OCI-LY1 (cell line): ENCODE data around the gene YWHAQ.

Experiments used
- H2AFZ ChIP-seq: fragments of 200-600 bp; sonication (generic), shearing (Covaris generic); 2 replicates; pipeline ENCODE4 v1.6.0; 2014; ENCODE audit warnings: antibody characterized with exemption, mild to moderate bottlenecking, low read length
- H3F3A ChIP-seq: fragments of 200-600 bp; sonication (generic), shearing (Covaris generic); 2 replicates; pipeline ENCODE4 v1.6.0; 2014; ENCODE audit warnings: mild to moderate bottlenecking, antibody characterized with exemption, low read length, moderate library complexity; ENCODE audit not compliant: insufficient read depth
- H3K27ac ChIP-seq: fragments of 200-600 bp; sonication (generic); 2 replicates; pipeline ENCODE4 v1.5.1; 2014; ENCODE audit warnings: low read length, mixed run types, mild to moderate bottlenecking, low read depth; ENCODE audit not compliant: poor library complexity, severe bottlenecking
- H3K27me3 ChIP-seq: fragments of 200-600 bp; sonication (generic); 2 replicates; pipeline ENCODE4 v1.6.0; 2014; ENCODE audit warnings: antibody characterized with exemption, mild to moderate bottlenecking, low read length, moderate library complexity; ENCODE audit not compliant: insufficient read depth
- H3K36me3 ChIP-seq: fragments of 200-600 bp; sonication (generic); 2 replicates; pipeline ENCODE4 v1.6.1; 2014; ENCODE audit warnings: mild to moderate bottlenecking, antibody characterized with exemption, low read length, moderate library complexity, mixed read lengths; ENCODE audit not compliant: insufficient read depth
- H3K4me1 ChIP-seq: fragments of 200-600 bp; sonication (generic); 2 replicates; pipeline ENCODE4 v1.5.1; 2014; ENCODE audit warnings: mild to moderate bottlenecking, low read length, moderate library complexity; ENCODE audit not compliant: insufficient read depth, severe bottlenecking
- H3K4me2 ChIP-seq: fragments of 200-600 bp; sonication (generic), shearing (Covaris generic); 2 replicates; pipeline ENCODE4 v1.6.1; 2014; ENCODE audit warnings: low read length
- H3K4me3 ChIP-seq: fragments of 200-600 bp; sonication (generic); 2 replicates; pipeline ENCODE4 v1.5.1; 2014; ENCODE audit warnings: low read length, low read depth, mild to moderate bottlenecking, mixed read lengths; ENCODE audit not compliant: poor library complexity, severe bottlenecking
- H3K79me2 ChIP-seq: fragments of 200-600 bp; shearing (Covaris generic); 2 replicates; pipeline ENCODE4 v1.6.1; 2016; ENCODE audit warnings: mixed run types, low read length, mixed read lengths; ENCODE audit not compliant: insufficient read depth
- H3K9ac ChIP-seq: fragments of 200-600 bp; sonication (generic), shearing (Covaris generic); 2 replicates; pipeline ENCODE4 v1.6.1; 2014; ENCODE audit warnings: mild to moderate bottlenecking, low read length, mixed read lengths
- H3K9me2 ChIP-seq: fragments of 200-600 bp; sonication (generic), shearing (Covaris generic); 2 replicates; pipeline ENCODE4 v1.6.1; 2014; ENCODE audit warnings: low read depth, mild to moderate bottlenecking, low read length, mixed read lengths
- H3K9me3 ChIP-seq: fragments of 200-600 bp; shearing (Covaris generic); 2 replicates; pipeline ENCODE4 v1.6.1; 2014; ENCODE audit warnings: low read length, mixed read lengths
- H4K20me1 ChIP-seq: fragments of 200-600 bp; sonication (generic), shearing (Covaris generic); 2 replicates; pipeline ENCODE4 v1.6.0; 2016; ENCODE audit warnings: mild to moderate bottlenecking, low read length; ENCODE audit not compliant: insufficient read depth
- CTCF ChIP-seq: fragments of 200-600 bp; sonication (generic), shearing (Covaris generic); IDR thresholded peaks from 2 replicates; pipeline ENCODE4 v1.5.1; 2017; ENCODE audit warnings: mild to moderate bottlenecking, antibody characterized with exemption, low read length, moderate library complexity, mixed read lengths
- EZH2 ChIP-seq: fragments of 200-600 bp; sonication (generic), shearing (Covaris generic); IDR thresholded peaks from 2 replicates; pipeline ENCODE4 v1.8.0; 2017; ENCODE audit warnings: borderline replicate concordance, mixed run types, mild to moderate bottlenecking, antibody characterized with exemption, low read length, moderate library complexity, mixed read lengths

The YWHAQ gene

GRCh38 chr2:9536504-9536903 is 94.3 kb downstream of the YWHAQ start:
- H3K4me1 ChIP-seq = peaks cover 44% of the 10 kb centered on the region
- H3K4me2 ChIP-seq = no peak overlapping the region
- no peaks in the 10 kb centered on the region for H3K9me3 ChIP-seq
- no peaks in the 10 kb centered on the region for H4K20me1 ChIP-seq
- no peak overlapping the region for H3K4me3 ChIP-seq
- peaks cover 22% of the 10 kb centered on the region for H3K79me2 ChIP-seq
- no peak overlapping the region for H2AFZ ChIP-seq
- H3K9ac ChIP-seq = no peak overlapping the region
- no peaks in the 10 kb centered on the region for H3K9me2 ChIP-seq
- H3F3A ChIP-seq = no peaks in the 10 kb centered on the region
- no peak overlapping the region for H3K27ac ChIP-seq
- H3K36me3 ChIP-seq = peaks cover 57% of the 10 kb centered on the region
- no peaks in the 10 kb centered on the region for H3K27me3 ChIP-seq
- TF ChIP-seq EZH2 (no peak), CTCF (no peak)

- no peaks in the 10 kb centered on the region for H3K27me3 ChIP-seq
- no peaks in the 10 kb centered on the region for H4K20me1 ChIP-seq
- H3F3A ChIP-seq = no peaks in the 10 kb centered on the region
- no peaks in the 10 kb centered on the region for H3K9me3 ChIP-seq
- H3K4me2 ChIP-seq = no peak overlapping the region
- peaks cover 60% of the 10 kb centered on the region for H3K36me3 ChIP-seq
- no peak overlapping the region for H3K4me3 ChIP-seq
- H3K27ac ChIP-seq = no peak overlapping the region
- no peak overlapping the region for H2AFZ ChIP-seq
- TF ChIP-seq CTCF = no peak
- no peak for TF ChIP-seq EZH2
- peaks cover 9% of the 10 kb centered on the region for H3K79me2 ChIP-seq
- no peak overlapping the region for H3K9ac ChIP-seq
- H3K4me1 ChIP-seq = peaks cover 30% of the 10 kb centered on the region
- no peaks in the 10 kb centered on the region for H3K9me2 ChIP-seq
These were observed 95.6 kb downstream of the YWHAQ start for GRCh38 chr2:9535177-9535576.
